ENCODE data around the gene NANOS3. TPM values are rescaled to one million over a fixed set of nuclear protein-coding genes. Genes with fewer than 3 reads are reported as not detected.

NANOS3 gene
- total and polyA plus RNA-seq, 2 of the 13 experiments (the other 11 are each of a cell fraction or from before 2014, with no cell fraction given) = 0.21 TPM; not detected in 1

DNA sequence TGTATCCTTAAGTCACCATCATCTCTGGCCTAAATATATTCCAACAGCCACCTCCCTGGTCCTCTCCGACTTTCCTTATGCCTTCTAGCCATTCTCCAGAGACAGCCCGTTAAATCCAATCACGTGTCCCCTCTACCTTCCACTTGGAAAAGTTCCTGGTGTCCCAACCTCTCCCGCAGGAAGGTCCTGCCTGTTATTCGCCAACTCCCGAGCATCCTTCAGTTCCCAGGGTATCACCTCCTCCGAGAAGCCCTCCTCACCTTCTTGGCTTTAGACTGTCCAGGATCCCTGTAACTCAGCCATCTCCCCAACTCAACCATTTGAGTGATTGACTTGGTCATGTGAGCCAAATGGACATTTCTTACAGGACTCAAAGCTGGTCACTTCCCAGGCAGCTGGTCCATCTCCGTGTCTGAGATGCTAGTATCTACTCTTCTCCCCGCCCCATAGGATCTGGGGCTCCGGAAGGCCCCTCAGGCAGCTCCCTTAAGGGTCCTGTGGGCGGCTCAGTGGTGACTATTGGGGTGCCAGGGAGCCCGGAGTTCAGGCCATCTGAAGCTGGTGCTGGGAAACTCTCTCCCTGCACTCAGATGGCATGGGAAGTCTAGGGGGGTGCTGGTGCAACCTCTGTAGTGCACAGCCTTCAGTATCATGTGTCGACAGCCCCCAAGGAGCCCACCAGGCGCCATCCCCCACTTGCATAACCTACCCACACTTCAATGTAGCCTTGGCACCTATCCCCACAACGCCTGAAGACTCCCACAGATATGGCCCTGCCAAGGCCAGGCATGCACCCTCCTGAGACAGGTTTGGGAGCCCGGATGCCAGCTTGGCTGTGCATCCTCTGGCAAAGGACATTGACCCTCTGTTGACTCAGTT lies 27.9 kb upstream of the NANOS3 start (continued):
- TF ChIP-seq, protein P1, sequence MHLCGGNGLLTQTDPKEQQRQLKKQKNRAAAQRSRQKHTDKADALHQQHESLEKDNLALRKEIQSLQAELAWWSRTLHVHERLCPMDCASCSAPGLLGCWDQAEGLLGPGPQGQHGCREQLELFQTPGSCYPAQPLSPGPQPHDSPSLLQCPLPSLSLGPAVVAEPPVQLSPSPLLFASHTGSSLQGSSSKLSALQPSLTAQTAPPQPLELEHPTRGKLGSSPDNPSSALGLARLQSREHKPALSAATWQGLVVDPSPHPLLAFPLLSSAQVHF (CRISPR knock-in tag; IDR thresholded peaks at IDR 0.05) = no peak
- TF ChIP-seq, protein P2, sequence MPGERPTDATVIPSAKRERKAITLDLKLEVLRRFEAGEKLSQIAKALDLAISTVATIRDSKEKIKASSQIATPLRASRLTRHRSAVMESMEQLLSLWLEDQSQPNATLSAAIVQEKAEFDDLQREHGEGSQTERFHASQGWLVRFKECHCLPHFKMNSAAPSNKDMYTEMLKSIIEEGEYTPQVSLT (CRISPR knock-in tag; IDR thresholded peaks at IDR 0.05; ENCODE audit: borderline replicate concordance, low read depth) = no peak

DNA sequence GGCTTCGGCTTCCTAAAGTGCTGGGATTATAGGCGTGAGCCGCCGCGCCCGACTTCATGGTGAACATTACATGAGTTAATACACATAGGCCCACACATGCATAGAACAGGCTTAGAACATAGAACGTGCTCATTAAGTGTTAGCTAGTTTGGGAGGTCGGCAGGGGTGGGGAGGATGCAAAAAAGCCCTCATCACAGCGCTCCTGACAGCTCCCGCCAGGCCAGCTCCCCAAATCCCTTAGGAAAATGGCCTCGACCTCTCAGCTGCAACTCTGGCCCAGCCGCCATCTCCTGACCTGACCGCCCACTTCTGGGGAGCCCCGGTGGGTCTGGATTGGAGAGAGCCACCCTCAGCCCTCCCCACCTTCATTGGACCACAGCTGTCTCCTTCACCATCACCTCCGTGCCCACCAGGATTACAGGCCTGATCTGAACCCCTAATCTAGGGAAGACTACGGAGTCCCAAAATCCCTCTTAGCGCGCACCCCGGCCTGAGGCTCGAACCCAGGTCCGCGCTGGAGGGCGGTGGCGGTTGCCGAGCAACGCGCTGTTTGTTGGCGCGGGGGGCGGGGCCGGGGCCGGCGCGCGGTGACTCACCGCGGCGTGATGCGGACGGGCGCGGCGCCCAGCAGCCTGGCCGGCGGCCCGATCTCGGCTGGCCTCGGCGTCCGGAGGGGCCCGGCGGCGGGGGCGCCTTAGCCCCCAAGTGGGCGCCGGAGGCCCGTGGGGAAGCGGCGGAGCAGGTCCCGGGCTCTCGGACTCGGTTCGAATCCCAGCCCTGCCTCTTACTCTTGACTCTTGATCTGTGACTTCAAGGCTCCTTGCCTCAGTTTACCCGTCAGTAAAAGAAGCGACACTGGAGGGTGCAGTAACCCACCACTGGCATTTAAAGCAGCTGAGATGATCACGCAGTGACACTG lies 26.7 kb upstream of the NANOS3 start:
- Histone ChIP-seq H3K4me1 (ENCODE audit: insufficient read depth, low read length) (peaks cover 79% of the 10 kb centered on the region), H3K27me3 (ENCODE audit: control insufficient read depth in 1 of 2, insufficient read depth in 2 of 2, low read length in 2 of 2) (no peaks in the 10 kb centered on the region; a peak in 1 of 5 replicates), H3K9me3 (ENCODE audit: low read length) (no peaks in the 10 kb centered on the region), H4K20me1 (ENCODE audit: insufficient read depth, low read length) (no peaks in the 10 kb centered on the region), H3K36me3 (replicated peaks in 1 of 2; ENCODE audit: control insufficient read depth in 1 of 2, insufficient read depth in 2 of 2, low read length in 2 of 2) (no peaks in the 10 kb centered on the region), H3K4me3 (replicated peaks in 1 of 3; ENCODE audit: insufficient read depth in 1 of 3, low read depth in 2 of 3, low read length in 3 of 3) (peak overlapping the region; percentile 51 to 75 (median 55); a peak in 5 of 6 replicates), H3K4me2 (ENCODE audit: low read depth, low read length) (peak overlapping the region; percentile 100), H3K9ac (ENCODE audit: insufficient read depth, low read depth, low read length) (peak overlapping the region; percentile 100), H2AFZ (ENCODE audit: low read length) (no peak overlapping the region), H3K27ac (ENCODE audit: extremely low read length, insufficient read depth, low read length) (peak overlapping the region; percentile 96), H3K79me2 (ENCODE audit: insufficient read depth, low read length) (no peaks in the 10 kb centered on the region)
- 45% methylated on average over 26 of the region's 66 CpGs for whole genome bisulfite sequencing (ENCODE audit: low lambda C conversion rate)
- in situ Hi-C loops (cut with HindIII; ENCODE audit: extremely low pct_ligation_motif_present, low pct_unique_long_range_greater_than_20kb) = no loop called here
- FAIRE-seq (no peak), ATAC-seq (peak; percentile 42), DNase-seq (ENCODE audit: low spot score) (peak; percentile 53)
- POLR2A ChIA-PET = interaction anchor here (0.6 to 3.3 kb wide), 7 partner anchors 9 to 824 kb away, joined by 3 to 30 read pairs (median 4); partner anchors contain the start of genes C19orf53, MRI1 and ZSWIM4
- intact Hi-C loops (cut with micrococcal nuclease; ENCODE audit: unreplicated experiment) = loop anchor here (5.0 kb wide), 1 partner anchor 698 kb away; the partner anchor contains the start of genes IER2 and STX10
- CTCF ChIA-PET (ENCODE audit: low intra/inter-chr PET ratio, low total read pairs) = no interaction called here
- TSS peak; percentile 78 for BruUV-seq (replicated peaks)
- TF ChIP-seq, protein P3, sequence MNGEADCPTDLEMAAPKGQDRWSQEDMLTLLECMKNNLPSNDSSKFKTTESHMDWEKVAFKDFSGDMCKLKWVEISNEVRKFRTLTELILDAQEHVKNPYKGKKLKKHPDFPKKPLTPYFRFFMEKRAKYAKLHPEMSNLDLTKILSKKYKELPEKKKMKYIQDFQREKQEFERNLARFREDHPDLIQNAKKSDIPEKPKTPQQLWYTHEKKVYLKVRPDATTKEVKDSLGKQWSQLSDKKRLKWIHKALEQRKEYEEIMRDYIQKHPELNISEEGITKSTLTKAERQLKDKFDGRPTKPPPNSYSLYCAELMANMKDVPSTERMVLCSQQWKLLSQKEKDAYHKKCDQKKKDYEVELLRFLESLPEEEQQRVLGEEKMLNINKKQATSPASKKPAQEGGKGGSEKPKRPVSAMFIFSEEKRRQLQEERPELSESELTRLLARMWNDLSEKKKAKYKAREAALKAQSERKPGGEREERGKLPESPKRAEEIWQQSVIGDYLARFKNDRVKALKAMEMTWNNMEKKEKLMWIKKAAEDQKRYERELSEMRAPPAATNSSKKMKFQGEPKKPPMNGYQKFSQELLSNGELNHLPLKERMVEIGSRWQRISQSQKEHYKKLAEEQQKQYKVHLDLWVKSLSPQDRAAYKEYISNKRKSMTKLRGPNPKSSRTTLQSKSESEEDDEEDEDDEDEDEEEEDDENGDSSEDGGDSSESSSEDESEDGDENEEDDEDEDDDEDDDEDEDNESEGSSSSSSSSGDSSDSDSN (CRISPR knock-in tag; IDR thresholded peaks at IDR 0.05) = peak; percentile 41; the same call in 1 of the 2 replicates
- TF ChIP-seq TSC22D2 (CRISPR knock-in tag; IDR thresholded peaks at IDR 0.05; ENCODE audit: borderline replicate concordance) = no peak
- no peak for TF ChIP-seq ZBTB20 (CRISPR knock-in tag; IDR thresholded peaks at IDR 0.05; ENCODE audit: borderline replicate concordance, low read depth)
- TF ChIP-seq, protein P4, sequence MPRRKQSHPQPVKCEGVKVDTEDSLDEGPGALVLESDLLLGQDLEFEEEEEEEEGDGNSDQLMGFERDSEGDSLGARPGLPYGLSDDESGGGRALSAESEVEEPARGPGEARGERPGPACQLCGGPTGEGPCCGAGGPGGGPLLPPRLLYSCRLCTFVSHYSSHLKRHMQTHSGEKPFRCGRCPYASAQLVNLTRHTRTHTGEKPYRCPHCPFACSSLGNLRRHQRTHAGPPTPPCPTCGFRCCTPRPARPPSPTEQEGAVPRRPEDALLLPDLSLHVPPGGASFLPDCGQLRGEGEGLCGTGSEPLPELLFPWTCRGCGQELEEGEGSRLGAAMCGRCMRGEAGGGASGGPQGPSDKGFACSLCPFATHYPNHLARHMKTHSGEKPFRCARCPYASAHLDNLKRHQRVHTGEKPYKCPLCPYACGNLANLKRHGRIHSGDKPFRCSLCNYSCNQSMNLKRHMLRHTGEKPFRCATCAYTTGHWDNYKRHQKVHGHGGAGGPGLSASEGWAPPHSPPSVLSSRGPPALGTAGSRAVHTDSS (CRISPR knock-in tag; conservative IDR thresholded peaks at IDR 0.05) = no peak
- TF ChIP-seq, protein P5, sequence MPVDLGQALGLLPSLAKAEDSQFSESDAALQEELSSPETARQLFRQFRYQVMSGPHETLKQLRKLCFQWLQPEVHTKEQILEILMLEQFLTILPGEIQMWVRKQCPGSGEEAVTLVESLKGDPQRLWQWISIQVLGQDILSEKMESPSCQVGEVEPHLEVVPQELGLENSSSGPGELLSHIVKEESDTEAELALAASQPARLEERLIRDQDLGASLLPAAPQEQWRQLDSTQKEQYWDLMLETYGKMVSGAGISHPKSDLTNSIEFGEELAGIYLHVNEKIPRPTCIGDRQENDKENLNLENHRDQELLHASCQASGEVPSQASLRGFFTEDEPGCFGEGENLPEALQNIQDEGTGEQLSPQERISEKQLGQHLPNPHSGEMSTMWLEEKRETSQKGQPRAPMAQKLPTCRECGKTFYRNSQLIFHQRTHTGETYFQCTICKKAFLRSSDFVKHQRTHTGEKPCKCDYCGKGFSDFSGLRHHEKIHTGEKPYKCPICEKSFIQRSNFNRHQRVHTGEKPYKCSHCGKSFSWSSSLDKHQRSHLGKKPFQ (CRISPR knock-in tag; IDR thresholded peaks at IDR 0.05; ENCODE audit: insufficient replicate concordance) = no peak
- 0 out of 2 replicates have a peak, but pooled peaks have one; percentile 10 for TF ChIP-seq PITX1 (CRISPR knock-in tag; IDR thresholded peaks at IDR 0.05)
- TF ChIP-seq, protein P6, sequence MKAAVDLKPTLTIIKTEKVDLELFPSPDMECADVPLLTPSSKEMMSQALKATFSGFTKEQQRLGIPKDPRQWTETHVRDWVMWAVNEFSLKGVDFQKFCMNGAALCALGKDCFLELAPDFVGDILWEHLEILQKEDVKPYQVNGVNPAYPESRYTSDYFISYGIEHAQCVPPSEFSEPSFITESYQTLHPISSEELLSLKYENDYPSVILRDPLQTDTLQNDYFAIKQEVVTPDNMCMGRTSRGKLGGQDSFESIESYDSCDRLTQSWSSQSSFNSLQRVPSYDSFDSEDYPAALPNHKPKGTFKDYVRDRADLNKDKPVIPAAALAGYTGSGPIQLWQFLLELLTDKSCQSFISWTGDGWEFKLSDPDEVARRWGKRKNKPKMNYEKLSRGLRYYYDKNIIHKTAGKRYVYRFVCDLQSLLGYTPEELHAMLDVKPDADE (CRISPR knock-in tag; IDR thresholded peaks at IDR 0.05) = no peak

Measured in HepG2 (cell line).